SK-N-SH treated with all-trans-retinoic acid at 6 μM for 48 hours (cell line): ENCODE results near the gene MAP3K13.
"Not testable (repeated sequence)": the region's sequence is repeated elsewhere in the genome, so short reads cannot be mapped to it uniquely, and the experiment has no call there.

Experiments used
- ATAC-seq: fragments of 200-7000 bp; cut with Tn5 transposase; 3 replicates; pipeline ENCODE4 v1.9.1; 2020; ENCODE audit warnings: mild to moderate bottlenecking, moderate library complexity
- ARNTL ChIP-seq: fragments of 450-650 bp; formaldehyde crosslinking; IDR thresholded peaks from 2 replicates; pipeline ENCODE4 v1.5.0; 2020; ENCODE audit warnings: low read depth, mild to moderate bottlenecking, moderate library complexity, borderline replicate concordance
- BACH2 ChIP-seq: fragments of 250-450 bp; sonication (Bioruptor Pico); IDR thresholded peaks from 2 replicates; pipeline ENCODE4 v1.9.0; 2021; ENCODE audit warnings: mild to moderate bottlenecking, borderline replicate concordance
- CSDC2 ChIP-seq: fragments of 250-450 bp; sonication (Bioruptor Pico); IDR thresholded peaks from 2 replicates; pipeline ENCODE4 v1.5.0; 2020; ENCODE audit warnings: mild to moderate bottlenecking, moderate library complexity
- ESRRG ChIP-seq: fragments of 250-450 bp; sonication (Bioruptor Pico); IDR thresholded peaks from 2 replicates; pipeline ENCODE4 v1.6.1; 2021; ENCODE audit warnings: mild to moderate bottlenecking
- GLIS3 ChIP-seq: fragments of 250-450 bp; sonication (Bioruptor Pico); IDR thresholded peaks from 2 replicates; pipeline ENCODE4 v1.5.0; 2020; ENCODE audit warnings: mild to moderate bottlenecking, moderate library complexity
- ISL1 ChIP-seq: fragments of 250-450 bp; sonication (Bioruptor Pico); IDR thresholded peaks from 2 replicates; pipeline ENCODE4 v2.1.2; 2022; ENCODE audit warnings: mild to moderate bottlenecking, moderate library complexity
- OSR1 ChIP-seq: fragments of 250-450 bp; sonication (Bioruptor Pico); IDR thresholded peaks from 2 replicates; pipeline ENCODE4 v1.8.0; 2022; ENCODE audit warnings: moderate library complexity, mild to moderate bottlenecking, inconsistent platforms
- PPARA ChIP-seq: fragments of 250-450 bp; sonication (Bioruptor Pico); IDR thresholded peaks from 2 replicates; pipeline ENCODE4 v1.5.0; 2020; ENCODE audit warnings: mild to moderate bottlenecking, borderline replicate concordance
- RARB ChIP-seq: fragments of 250-450 bp; sonication (Bioruptor Pico); IDR thresholded peaks from 2 replicates; pipeline ENCODE4 v1.8.0; 2021; ENCODE audit warnings: mild to moderate bottlenecking, moderate library complexity
- SNAI2 ChIP-seq: fragments of 250-450 bp; sonication (Bioruptor Pico); IDR thresholded peaks from 2 replicates; pipeline ENCODE4 v1.5.0; 2020; ENCODE audit warnings: mild to moderate bottlenecking, moderate library complexity
- TCF4 ChIP-seq: fragments of 250-450 bp; sonication (Bioruptor Pico); IDR thresholded peaks from 2 replicates; pipeline ENCODE4 v1.8.0; 2021; ENCODE audit warnings: mild to moderate bottlenecking, moderate library complexity, borderline replicate concordance
- TOX ChIP-seq: fragments of 250-450 bp; sonication (Bioruptor Pico); IDR thresholded peaks from 2 replicates; pipeline ENCODE4 v1.8.0; 2021; ENCODE audit warnings: mild to moderate bottlenecking, moderate library complexity, borderline replicate concordance
- ZC3H10 ChIP-seq: fragments of 250-450 bp; sonication (Bioruptor Pico); IDR thresholded peaks from 2 replicates; pipeline ENCODE4 v1.5.1; 2021; ENCODE audit warnings: mild to moderate bottlenecking, moderate library complexity
- ZFP3 ChIP-seq: fragments of 250-450 bp; sonication (Bioruptor Pico); IDR thresholded peaks from 2 replicates; pipeline ENCODE4 v1.5.0; 2020; ENCODE audit warnings: mild to moderate bottlenecking, moderate library complexity
- ZFP30 ChIP-seq: fragments of 450-650 bp; formaldehyde crosslinking; IDR thresholded peaks from 2 replicates; pipeline ENCODE4 v1.5.0; 2022; ENCODE audit warnings: mild to moderate bottlenecking, moderate library complexity
- ZNF565 ChIP-seq: fragments of 450-650 bp; formaldehyde crosslinking; conservative IDR thresholded peaks from 2 replicates; pipeline ENCODE4 v1.5.0; 2020; ENCODE audit warnings: low read depth, mild to moderate bottlenecking, moderate library complexity
- ZNF70 ChIP-seq: fragments of 450-650 bp; formaldehyde crosslinking; IDR thresholded peaks from 2 replicates; pipeline ENCODE4 v1.5.0; 2020; ENCODE audit warnings: mild to moderate bottlenecking, moderate library complexity
- ZNF8 ChIP-seq: fragments of 450-650 bp; formaldehyde crosslinking; IDR thresholded peaks from 2 replicates; pipeline ENCODE4 v1.5.0; 2020; ENCODE audit warnings: mild to moderate bottlenecking, moderate library complexity
- TF ChIP-seq, protein P1 (sequence below): fragments of 250-450 bp; sonication (Bioruptor Pico); IDR thresholded peaks from 2 replicates; pipeline ENCODE4 v1.5.1; 2020; ENCODE audit warnings: low read depth, mild to moderate bottlenecking, moderate library complexity
- TF ChIP-seq, protein P2 (sequence below): fragments of 250-450 bp; sonication (Bioruptor Pico); IDR thresholded peaks from 2 replicates; pipeline ENCODE4 v1.5.0; 2020; ENCODE audit warnings: mild to moderate bottlenecking, moderate library complexity
- TF ChIP-seq, protein P3 (sequence below): fragments of 250-450 bp; sonication (Bioruptor Pico); IDR thresholded peaks from 2 replicates; pipeline ENCODE4 v1.8.0; 2020; ENCODE audit warnings: mild to moderate bottlenecking, moderate library complexity, borderline replicate concordance
- TF ChIP-seq, protein P4 (sequence below): fragments of 250-450 bp; sonication (Bioruptor Pico); IDR thresholded peaks from 2 replicates; pipeline ENCODE4 v1.8.0; 2021; ENCODE audit warnings: low read depth, mild to moderate bottlenecking, moderate library complexity, borderline replicate concordance

The MAP3K13 gene

DNA sequence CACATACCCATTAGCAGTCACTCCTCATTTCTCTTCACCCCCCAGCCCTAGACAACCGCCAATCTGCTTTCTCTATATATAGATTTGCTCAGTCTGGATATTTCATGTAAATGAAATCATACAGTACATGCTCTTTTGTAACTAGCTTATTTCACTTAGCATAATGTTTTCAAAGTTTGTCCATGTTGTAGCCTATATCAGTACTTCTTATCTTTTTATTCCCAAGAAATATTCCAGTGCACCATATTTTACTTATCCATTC is 3.1 kb downstream of the MAP3K13 start:
- ATAC-seq: no peak
- TF ChIP-seq ARNTL (CRISPR knock-in tag) (no peak), TOX (no peak), ZFP30 (CRISPR knock-in tag) (no peak), ZFP3 (CRISPR knock-in tag) (no peak), PPARA (CRISPR knock-in tag) (no peak), ZNF70 (CRISPR knock-in tag) (no peak), ZC3H10 (no peak), SNAI2 (CRISPR knock-in tag) (no peak), GLIS3 (CRISPR knock-in tag) (no peak), OSR1 (CRISPR knock-in tag) (no peak), BACH2 (CRISPR knock-in tag) (no peak)
- TF ChIP-seq, protein P1, sequence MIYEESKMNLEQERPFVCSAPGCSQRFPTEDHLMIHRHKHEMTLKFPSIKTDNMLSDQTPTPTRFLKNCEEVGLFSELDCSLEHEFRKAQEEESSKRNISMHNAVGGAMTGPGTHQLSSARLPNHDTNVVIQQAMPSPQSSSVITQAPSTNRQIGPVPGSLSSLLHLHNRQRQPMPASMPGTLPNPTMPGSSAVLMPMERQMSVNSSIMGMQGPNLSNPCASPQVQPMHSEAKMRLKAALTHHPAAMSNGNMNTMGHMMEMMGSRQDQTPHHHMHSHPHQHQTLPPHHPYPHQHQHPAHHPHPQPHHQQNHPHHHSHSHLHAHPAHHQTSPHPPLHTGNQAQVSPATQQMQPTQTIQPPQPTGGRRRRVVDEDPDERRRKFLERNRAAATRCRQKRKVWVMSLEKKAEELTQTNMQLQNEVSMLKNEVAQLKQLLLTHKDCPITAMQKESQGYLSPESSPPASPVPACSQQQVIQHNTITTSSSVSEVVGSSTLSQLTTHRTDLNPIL (CRISPR knock-in tag): no peak
- TF ChIP-seq, protein P2, sequence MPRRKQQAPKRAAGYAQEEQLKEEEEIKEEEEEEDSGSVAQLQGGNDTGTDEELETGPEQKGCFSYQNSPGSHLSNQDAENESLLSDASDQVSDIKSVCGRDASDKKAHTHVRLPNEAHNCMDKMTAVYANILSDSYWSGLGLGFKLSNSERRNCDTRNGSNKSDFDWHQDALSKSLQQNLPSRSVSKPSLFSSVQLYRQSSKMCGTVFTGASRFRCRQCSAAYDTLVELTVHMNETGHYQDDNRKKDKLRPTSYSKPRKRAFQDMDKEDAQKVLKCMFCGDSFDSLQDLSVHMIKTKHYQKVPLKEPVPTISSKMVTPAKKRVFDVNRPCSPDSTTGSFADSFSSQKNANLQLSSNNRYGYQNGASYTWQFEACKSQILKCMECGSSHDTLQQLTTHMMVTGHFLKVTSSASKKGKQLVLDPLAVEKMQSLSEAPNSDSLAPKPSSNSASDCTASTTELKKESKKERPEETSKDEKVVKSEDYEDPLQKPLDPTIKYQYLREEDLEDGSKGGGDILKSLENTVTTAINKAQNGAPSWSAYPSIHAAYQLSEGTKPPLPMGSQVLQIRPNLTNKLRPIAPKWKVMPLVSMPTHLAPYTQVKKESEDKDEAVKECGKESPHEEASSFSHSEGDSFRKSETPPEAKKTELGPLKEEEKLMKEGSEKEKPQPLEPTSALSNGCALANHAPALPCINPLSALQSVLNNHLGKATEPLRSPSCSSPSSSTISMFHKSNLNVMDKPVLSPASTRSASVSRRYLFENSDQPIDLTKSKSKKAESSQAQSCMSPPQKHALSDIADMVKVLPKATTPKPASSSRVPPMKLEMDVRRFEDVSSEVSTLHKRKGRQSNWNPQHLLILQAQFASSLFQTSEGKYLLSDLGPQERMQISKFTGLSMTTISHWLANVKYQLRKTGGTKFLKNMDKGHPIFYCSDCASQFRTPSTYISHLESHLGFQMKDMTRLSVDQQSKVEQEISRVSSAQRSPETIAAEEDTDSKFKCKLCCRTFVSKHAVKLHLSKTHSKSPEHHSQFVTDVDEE (CRISPR knock-in tag): no peak

DNA sequence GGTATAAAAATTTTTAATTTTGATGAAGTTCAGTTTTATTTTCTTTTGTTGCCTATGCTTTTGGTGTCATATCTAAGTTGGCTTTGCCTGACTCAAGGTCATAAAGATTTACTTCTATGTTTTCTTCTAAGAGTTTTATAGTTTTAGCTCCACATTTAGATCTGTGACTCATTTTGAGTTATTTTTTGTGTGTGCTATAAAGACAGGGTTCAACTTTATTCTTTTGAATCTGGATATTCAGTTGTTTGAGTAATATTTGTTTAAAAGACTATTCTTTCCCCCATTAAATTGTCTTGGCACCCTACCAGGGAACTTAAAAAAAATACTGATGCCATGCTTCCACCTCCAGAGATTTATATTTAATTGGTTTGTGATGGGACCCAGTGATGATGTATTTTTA is 4.0 kb downstream of the MAP3K13 start:
- TF ChIP-seq TCF4 (CRISPR knock-in tag) (no peak), ZFP3 (CRISPR knock-in tag) (no peak), ZNF70 (CRISPR knock-in tag) (no peak)
- no peak for ATAC-seq

DNA sequence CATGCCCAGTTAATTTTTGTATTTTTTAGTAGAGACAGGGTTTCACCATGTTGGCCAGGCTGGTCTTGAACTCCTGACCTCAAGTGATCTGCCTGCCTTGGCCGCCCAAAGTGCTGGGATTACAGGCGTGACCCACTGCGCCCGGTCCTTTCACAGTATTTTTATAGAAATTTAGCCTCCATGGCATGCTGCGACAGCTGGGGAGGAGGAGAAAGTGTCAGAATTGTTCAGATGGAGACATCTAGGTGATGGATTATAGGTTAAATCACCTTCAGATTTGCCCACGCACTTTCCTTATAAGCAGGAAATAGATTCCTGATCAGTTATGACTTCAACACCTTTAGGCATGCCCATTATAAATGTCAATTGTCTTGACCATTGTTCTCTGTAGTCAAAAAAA is 7.4 kb downstream of the MAP3K13 start:
- not testable (repeated sequence) for ATAC-seq

DNA sequence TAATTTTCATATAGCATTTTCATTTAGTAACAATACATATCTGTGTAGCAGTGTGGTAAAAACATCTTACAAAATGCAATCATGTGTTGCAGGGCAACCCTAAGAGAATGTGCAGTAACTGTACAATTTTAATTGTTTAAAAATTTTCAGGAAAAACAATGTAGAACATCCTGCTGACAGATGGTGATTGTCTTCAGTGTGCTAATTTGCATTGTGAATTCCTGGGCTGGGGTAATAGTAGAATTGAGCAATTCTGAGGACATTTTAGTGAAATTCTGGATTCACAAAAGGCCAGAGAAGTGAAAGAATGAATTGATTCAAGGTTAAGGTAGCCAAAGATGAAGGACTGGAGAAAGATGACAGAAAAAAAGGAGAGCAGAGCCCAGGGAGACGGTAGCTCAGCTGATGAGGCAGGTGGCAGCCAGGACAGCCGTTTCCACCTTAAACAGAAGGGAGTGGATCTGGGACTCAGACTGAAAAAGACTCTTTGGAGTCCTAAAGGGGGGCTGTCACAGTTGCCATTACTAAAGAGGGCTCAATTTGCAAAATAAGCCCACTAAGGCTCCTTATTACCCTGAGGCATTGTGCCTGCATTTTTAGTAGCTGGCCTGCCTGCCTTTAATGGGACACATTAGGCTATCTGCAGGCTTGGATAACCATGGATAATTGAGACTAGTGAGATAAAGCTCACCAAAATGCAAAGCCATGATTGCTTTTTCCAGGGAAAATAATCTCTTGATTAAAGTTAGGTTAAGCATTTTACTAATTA is 8.6 kb downstream of the MAP3K13 start:
- no peak for ATAC-seq
- TF ChIP-seq SNAI2 (CRISPR knock-in tag) (no peak), ZNF70 (CRISPR knock-in tag) (no peak), RARB (CRISPR knock-in tag) (no peak), OSR1 (CRISPR knock-in tag) (no peak), ZC3H10 (no peak), BACH2 (CRISPR knock-in tag) (no peak), ZNF8 (CRISPR knock-in tag) (no peak), PPARA (CRISPR knock-in tag) (no peak), ZNF565 (CRISPR knock-in tag) (no peak), ESRRG (CRISPR knock-in tag) (no peak), ZFP30 (CRISPR knock-in tag) (no peak), ZFP3 (CRISPR knock-in tag) (no peak), GLIS3 (CRISPR knock-in tag) (no peak), TCF4 (CRISPR knock-in tag) (peak; percentile 75; the same call in 1 of the 2 replicates), TOX (no peak), ISL1 (CRISPR knock-in tag) (no peak), CSDC2 (CRISPR knock-in tag) (no peak)
- TF ChIP-seq, protein P2 (CRISPR knock-in tag): peak; percentile 75; the same call in 1 of the 2 replicates
- TF ChIP-seq, protein P3, sequence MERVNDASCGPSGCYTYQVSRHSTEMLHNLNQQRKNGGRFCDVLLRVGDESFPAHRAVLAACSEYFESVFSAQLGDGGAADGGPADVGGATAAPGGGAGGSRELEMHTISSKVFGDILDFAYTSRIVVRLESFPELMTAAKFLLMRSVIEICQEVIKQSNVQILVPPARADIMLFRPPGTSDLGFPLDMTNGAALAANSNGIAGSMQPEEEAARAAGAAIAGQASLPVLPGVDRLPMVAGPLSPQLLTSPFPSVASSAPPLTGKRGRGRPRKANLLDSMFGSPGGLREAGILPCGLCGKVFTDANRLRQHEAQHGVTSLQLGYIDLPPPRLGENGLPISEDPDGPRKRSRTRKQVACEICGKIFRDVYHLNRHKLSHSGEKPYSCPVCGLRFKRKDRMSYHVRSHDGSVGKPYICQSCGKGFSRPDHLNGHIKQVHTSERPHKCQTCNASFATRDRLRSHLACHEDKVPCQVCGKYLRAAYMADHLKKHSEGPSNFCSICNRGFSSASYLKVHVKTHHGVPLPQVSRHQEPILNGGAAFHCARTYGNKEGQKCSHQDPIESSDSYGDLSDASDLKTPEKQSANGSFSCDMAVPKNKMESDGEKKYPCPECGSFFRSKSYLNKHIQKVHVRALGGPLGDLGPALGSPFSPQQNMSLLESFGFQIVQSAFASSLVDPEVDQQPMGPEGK (CRISPR knock-in tag): no peak
- TF ChIP-seq, protein P4, sequence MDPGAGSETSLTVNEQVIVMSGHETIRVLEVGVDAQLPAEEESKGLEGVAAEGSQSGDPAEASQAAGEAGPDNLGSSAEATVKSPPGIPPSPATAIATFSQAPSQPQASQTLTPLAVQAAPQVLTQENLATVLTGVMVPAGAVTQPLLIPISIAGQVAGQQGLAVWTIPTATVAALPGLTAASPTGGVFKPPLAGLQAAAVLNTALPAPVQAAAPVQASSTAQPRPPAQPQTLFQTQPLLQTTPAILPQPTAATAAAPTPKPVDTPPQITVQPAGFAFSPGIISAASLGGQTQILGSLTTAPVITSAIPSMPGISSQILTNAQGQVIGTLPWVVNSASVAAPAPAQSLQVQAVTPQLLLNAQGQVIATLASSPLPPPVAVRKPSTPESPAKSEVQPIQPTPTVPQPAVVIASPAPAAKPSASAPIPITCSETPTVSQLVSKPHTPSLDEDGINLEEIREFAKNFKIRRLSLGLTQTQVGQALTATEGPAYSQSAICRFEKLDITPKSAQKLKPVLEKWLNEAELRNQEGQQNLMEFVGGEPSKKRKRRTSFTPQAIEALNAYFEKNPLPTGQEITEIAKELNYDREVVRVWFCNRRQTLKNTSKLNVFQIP (CRISPR knock-in tag): no peak
- TF ChIP-seq, protein P1 (CRISPR knock-in tag): no peak
